ENCODE measurements around the gene CBX8. TPM values are rescaled to one million over a fixed set of nuclear protein-coding genes. Genes with fewer than 3 reads are reported as not detected.

The CBX8 gene
- total and polyA plus RNA-seq, 2 of the 8 experiments (the other 6 are each of a cell fraction or from before 2014, with no cell fraction given), result 0.09 to 2.1 TPM

DNA sequence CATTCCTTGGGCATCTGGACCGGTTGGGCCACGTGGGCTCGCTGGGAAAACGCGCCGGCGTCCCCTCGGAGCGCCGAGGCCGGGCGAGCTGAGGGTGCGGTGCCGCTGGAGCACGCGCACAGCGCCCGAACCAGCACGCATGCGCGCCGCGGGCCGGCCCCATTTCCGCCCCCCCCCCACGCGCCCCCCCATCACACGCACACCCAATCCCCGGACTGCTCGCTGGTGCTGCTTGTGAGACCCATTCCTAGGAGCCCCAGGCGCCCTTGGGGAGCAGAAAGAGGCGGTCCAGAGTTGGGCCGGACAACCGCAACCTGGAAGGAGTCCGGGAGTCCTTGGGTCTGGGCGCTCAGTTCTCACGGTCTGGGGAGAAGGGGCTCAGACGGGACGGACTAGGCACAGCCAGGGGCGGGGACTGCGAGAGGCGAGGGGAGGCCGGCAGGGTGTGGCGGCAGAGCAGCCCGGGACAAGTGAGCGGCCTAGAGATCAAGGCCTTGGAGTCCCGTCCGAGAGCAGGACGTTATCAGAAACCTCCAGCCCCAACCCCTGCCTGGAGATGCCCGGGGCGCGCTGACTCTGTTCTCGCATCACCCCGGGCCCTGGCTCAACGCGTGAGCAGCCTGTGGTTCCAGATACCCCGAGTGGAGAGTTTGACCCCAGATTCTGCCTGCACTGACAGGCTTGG is 6.0 kb upstream of the CBX8 start (continued):
- no peak for TF ChIP-seq SIX5 (IDR thresholded peaks at IDR 0.05; ENCODE audit: low read depth, low read length)
- no peak for TF ChIP-seq CHD2 (IDR thresholded peaks at IDR 0.05; ENCODE audit: low read length)
- peak; percentile 17 for TF ChIP-seq KDM4A (IDR thresholded peaks at IDR 0.05; ENCODE audit: low read depth, low read length, severe bottlenecking)
- TF ChIP-seq, protein P1, sequence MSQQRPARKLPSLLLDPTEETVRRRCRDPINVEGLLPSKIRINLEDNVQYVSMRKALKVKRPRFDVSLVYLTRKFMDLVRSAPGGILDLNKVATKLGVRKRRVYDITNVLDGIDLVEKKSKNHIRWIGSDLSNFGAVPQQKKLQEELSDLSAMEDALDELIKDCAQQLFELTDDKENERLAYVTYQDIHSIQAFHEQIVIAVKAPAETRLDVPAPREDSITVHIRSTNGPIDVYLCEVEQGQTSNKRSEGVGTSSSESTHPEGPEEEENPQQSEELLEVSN (IDR thresholded peaks at IDR 0.05), result peak; percentile 95
- TF ChIP-seq YY1 (IDR thresholded peaks at IDR 0.05; ENCODE audit: low read depth, low read length), result no peak
- peak; percentile 62 for TF ChIP-seq SUZ12 (IDR thresholded peaks at IDR 0.05; ENCODE audit: low read length)
- no peak for TF ChIP-seq EZH2 (IDR thresholded peaks at IDR 0.05; ENCODE audit: low read depth, low read length, severe bottlenecking)
- no peak for TF ChIP-seq RXRA (IDR thresholded peaks at IDR 0.05; ENCODE audit: insufficient read depth, low read depth, low read length)
- no peak for TF ChIP-seq JUND (IDR thresholded peaks at IDR 0.05; ENCODE audit: low read length)
- TF ChIP-seq CREB1 (IDR thresholded peaks at IDR 0.05), result no peak
- TF ChIP-seq, protein P2, sequence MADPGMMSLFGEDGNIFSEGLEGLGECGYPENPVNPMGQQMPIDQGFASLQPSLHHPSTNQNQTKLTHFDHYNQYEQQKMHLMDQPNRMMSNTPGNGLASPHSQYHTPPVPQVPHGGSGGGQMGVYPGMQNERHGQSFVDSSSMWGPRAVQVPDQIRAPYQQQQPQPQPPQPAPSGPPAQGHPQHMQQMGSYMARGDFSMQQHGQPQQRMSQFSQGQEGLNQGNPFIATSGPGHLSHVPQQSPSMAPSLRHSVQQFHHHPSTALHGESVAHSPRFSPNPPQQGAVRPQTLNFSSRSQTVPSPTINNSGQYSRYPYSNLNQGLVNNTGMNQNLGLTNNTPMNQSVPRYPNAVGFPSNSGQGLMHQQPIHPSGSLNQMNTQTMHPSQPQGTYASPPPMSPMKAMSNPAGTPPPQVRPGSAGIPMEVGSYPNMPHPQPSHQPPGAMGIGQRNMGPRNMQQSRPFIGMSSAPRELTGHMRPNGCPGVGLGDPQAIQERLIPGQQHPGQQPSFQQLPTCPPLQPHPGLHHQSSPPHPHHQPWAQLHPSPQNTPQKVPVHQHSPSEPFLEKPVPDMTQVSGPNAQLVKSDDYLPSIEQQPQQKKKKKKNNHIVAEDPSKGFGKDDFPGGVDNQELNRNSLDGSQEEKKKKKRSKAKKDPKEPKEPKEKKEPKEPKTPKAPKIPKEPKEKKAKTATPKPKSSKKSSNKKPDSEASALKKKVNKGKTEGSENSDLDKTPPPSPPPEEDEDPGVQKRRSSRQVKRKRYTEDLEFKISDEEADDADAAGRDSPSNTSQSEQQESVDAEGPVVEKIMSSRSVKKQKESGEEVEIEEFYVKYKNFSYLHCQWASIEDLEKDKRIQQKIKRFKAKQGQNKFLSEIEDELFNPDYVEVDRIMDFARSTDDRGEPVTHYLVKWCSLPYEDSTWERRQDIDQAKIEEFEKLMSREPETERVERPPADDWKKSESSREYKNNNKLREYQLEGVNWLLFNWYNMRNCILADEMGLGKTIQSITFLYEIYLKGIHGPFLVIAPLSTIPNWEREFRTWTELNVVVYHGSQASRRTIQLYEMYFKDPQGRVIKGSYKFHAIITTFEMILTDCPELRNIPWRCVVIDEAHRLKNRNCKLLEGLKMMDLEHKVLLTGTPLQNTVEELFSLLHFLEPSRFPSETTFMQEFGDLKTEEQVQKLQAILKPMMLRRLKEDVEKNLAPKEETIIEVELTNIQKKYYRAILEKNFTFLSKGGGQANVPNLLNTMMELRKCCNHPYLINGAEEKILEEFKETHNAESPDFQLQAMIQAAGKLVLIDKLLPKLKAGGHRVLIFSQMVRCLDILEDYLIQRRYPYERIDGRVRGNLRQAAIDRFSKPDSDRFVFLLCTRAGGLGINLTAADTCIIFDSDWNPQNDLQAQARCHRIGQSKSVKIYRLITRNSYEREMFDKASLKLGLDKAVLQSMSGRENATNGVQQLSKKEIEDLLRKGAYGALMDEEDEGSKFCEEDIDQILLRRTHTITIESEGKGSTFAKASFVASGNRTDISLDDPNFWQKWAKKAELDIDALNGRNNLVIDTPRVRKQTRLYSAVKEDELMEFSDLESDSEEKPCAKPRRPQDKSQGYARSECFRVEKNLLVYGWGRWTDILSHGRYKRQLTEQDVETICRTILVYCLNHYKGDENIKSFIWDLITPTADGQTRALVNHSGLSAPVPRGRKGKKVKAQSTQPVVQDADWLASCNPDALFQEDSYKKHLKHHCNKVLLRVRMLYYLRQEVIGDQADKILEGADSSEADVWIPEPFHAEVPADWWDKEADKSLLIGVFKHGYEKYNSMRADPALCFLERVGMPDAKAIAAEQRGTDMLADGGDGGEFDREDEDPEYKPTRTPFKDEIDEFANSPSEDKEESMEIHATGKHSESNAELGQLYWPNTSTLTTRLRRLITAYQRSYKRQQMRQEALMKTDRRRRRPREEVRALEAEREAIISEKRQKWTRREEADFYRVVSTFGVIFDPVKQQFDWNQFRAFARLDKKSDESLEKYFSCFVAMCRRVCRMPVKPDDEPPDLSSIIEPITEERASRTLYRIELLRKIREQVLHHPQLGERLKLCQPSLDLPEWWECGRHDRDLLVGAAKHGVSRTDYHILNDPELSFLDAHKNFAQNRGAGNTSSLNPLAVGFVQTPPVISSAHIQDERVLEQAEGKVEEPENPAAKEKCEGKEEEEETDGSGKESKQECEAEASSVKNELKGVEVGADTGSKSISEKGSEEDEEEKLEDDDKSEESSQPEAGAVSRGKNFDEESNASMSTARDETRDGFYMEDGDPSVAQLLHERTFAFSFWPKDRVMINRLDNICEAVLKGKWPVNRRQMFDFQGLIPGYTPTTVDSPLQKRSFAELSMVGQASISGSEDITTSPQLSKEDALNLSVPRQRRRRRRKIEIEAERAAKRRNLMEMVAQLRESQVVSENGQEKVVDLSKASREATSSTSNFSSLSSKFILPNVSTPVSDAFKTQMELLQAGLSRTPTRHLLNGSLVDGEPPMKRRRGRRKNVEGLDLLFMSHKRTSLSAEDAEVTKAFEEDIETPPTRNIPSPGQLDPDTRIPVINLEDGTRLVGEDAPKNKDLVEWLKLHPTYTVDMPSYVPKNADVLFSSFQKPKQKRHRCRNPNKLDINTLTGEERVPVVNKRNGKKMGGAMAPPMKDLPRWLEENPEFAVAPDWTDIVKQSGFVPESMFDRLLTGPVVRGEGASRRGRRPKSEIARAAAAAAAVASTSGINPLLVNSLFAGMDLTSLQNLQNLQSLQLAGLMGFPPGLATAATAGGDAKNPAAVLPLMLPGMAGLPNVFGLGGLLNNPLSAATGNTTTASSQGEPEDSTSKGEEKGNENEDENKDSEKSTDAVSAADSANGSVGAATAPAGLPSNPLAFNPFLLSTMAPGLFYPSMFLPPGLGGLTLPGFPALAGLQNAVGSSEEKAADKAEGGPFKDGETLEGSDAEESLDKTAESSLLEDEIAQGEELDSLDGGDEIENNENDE (IDR thresholded peaks at IDR 0.05; ENCODE audit: insufficient replicate concordance, low read length), result no peak

Measured in H1 (cell line).